Common myeloid progenitor, CD34-positive (primary cell): ENCODE measurements around the gene EFHD1.

ENCODE experiments used
- CTCF ChIA-PET: fragments of 350-600 bp; sonication (Branson Sonifier 250); formaldehyde crosslinking; loops from one replicate; lab custom pipeline; 2021; ENCODE audit warnings: antibody characterized with exemption; lab: Charles Lee
- POLR2A ChIA-PET: fragments of 350-600 bp; sonication (Branson Sonifier 250); formaldehyde crosslinking; loops from one replicate; lab custom pipeline; 2021; ENCODE audit warnings: antibody characterized with exemption; lab: Charles Lee
- DNase-seq, 3 donors: peaks; one replicate each; pipeline versions ENCODE4 v3.0.0 to v3.0.0-alpha.2; 2013
- H3K27ac ChIP-seq, 2 experiments: 1 replicate in 1 of 2; 2 replicates in 1 of 2; pipeline ENCODE4 v1.7.0; 2013; ENCODE audit warnings: inconsistent platforms in 2 of 2, low read length in 2 of 2, mild to moderate bottlenecking in 2 of 2, low read depth in 1 of 2, moderate library complexity in 1 of 2; ENCODE audit not compliant: severe bottlenecking in 2 of 2, insufficient read depth in 1 of 2, poor library complexity in 1 of 2
- H3K27me3 ChIP-seq, 5 experiments: replicated peaks in 2 of 5; 1 replicate in 3 of 5; 2 replicates in 2 of 5; pipeline versions ENCODE4 v1.6.1 to v1.7.0; 2013; ENCODE audit warnings: low read length in 4 of 5, mild to moderate bottlenecking in 2 of 5, moderate library complexity in 2 of 5, inconsistent platforms in 1 of 5; ENCODE audit not compliant: insufficient read depth in 5 of 5, control insufficient read depth in 4 of 5
- H3K36me3 ChIP-seq, 4 experiments: 1 replicate in 2 of 4; 2 replicates in 2 of 4; pipeline versions ENCODE4 v1.6.1 to v1.7.0; 2013; ENCODE audit warnings: low read length in 3 of 4, control low read depth in 1 of 4, mild to moderate bottlenecking in 1 of 4; ENCODE audit not compliant: control insufficient read depth in 4 of 4, insufficient read depth in 4 of 4
- H3K4me1 ChIP-seq, 4 experiments: 1 replicate in 3 of 4; 2 replicates in 1 of 4; pipeline versions ENCODE4 v1.6.1 to v1.7.1; 2013; ENCODE audit warnings: low read length in 3 of 4, mild to moderate bottlenecking in 3 of 4, control low read depth in 1 of 4, inconsistent platforms in 1 of 4, moderate library complexity in 1 of 4; ENCODE audit not compliant: control insufficient read depth in 4 of 4, insufficient read depth in 4 of 4; ENCODE audit errors: control extremely low read depth in 1 of 4
- H3K4me3 ChIP-seq, 7 experiments: 1 replicate in 4 of 7; 2 replicates in 3 of 7; pipeline versions ENCODE4 v1.5.1 to v1.7.0; 2013; ENCODE audit warnings: mild to moderate bottlenecking in 7 of 7, low read length in 6 of 7, moderate library complexity in 6 of 7, inconsistent platforms in 2 of 7, low read depth in 2 of 7, control low read depth in 1 of 7; ENCODE audit not compliant: insufficient read depth in 4 of 7, control insufficient read depth in 1 of 7; ENCODE audit errors: extremely low read depth in 1 of 7
- H3K9me3 ChIP-seq, 5 experiments: 1 replicate in 4 of 5; 2 replicates in 1 of 5; pipeline versions ENCODE4 v1.6.1 to v1.7.1; 2013; ENCODE audit warnings: low read length in 4 of 5, mild to moderate bottlenecking in 2 of 5, inconsistent platforms in 1 of 5, low read depth in 1 of 5, moderate library complexity in 1 of 5; ENCODE audit not compliant: control insufficient read depth in 4 of 5, insufficient read depth in 2 of 5; ENCODE audit errors: control extremely low read depth in 1 of 5
- WGBS: methylation state at CpG from one replicate; pipeline ENCODE4 v1.1.5; 2013; ENCODE audit not compliant: insufficient coverage; 5-methylcytosine and 5-hydroxymethylcytosine counted together

EFHD1 gene

DNA sequence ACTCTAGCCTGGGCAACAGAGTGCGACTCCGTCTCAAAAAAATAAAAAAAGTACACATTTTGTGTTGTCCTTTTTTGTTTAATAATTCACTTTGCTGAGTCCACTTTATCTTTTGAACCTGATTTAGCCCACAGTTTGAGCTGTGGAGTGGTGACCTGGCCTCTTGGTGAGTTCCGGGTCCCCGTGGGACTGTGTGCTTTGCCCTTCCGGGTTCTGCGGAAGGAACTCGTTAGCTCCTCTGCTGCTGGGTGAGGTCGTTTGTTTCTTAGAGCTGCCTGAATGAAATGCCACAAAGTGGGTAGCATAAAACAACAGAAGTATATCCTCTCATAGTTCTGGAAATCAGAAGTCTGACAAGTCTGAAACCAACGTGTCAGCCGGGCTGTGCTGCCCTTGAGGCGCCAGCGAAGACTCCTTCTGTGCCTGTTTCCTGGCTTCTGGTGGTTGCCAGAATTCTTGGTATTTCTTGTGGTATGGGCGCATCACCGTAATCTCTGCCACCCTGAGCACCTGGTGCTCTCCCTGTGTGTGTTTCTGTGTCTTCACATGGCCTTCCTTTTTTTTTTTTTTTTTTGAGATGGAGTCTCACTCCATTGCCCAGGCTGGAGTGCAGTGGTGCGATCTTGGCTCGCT lies 3.5 kb downstream of the EFHD1 start:
- Histone ChIP-seq H3K27me3 (peaks cover 5 to 75% (median 33%) of the 10 kb centered on the region in 5 experiments), H3K36me3 (no peaks in the 10 kb centered on the region), H3K4me3 (no peak overlapping the region), H3K27ac (no peak overlapping the region), H3K9me3 (peaks cover 0 to 4% (median 0%) of the 10 kb centered on the region in 5 experiments), H3K4me1 (peaks cover 0 to 20% (median 16%) of the 10 kb centered on the region in 4 experiments)
- 83% methylated on average over 13 of the region's 16 CpGs for WGBS
- peak in 2 of 3 donors; percentile 11 to 18 for DNase-seq
- ChIA-PET POLR2A (no interaction called here), CTCF (no interaction called here)

DNA sequence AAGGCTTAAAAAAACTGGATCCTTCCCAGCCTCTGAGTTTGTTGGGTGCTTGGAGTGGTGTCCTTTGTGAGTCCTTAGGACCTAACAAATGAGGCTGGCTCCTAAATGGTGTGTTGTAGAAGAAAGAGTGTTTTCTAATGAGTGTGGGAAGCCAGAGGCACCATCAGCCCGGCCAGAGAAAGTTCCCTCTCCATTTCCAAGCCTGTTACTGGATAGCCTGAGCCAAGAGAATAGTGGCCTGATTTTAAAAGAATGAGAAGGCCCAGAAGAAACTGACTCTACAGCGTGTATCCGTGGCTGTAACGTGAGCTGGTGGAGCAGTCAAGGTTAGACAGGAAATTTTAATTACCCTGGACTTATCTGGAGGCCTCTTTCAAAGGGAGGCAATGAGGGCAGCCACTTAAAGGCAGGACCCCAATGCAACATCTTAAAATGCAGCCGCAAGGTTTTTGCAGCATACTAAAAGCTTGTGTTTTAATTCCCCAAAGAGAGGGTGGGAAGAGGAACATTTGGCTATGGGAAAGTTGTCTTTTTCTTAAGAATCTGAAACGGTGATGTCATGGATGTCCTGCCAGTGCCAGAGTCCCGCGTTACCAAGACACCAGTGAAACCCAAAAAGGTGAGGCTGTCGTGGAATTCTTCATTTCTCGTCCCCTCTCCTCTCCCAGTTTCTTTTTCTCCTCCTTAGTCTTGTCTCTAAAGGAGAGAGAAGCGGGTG lies 4.6 kb downstream of the EFHD1 start:
- Histone ChIP-seq H3K9me3 (peaks cover 0 to 4% (median 0%) of the 10 kb centered on the region in 5 experiments), H3K36me3 (no peaks in the 10 kb centered on the region), H3K4me3 (no peak overlapping the region), H3K4me1 (peaks cover 0 to 15% (median 12%) of the 10 kb centered on the region in 4 experiments), H3K27ac (no peak overlapping the region), H3K27me3 (peaks cover 0 to 64% (median 24%) of the 10 kb centered on the region in 5 experiments)
- WGBS = 81% methylated on average over 8 of the region's 11 CpGs
- ChIA-PET CTCF (interaction anchor here (1.4 kb wide), 1 partner anchor 15 kb away, joined by 4 read pairs; no protein-coding TSS in a partner anchor), POLR2A (no interaction called here)
- no peak for DNase-seq

DNA sequence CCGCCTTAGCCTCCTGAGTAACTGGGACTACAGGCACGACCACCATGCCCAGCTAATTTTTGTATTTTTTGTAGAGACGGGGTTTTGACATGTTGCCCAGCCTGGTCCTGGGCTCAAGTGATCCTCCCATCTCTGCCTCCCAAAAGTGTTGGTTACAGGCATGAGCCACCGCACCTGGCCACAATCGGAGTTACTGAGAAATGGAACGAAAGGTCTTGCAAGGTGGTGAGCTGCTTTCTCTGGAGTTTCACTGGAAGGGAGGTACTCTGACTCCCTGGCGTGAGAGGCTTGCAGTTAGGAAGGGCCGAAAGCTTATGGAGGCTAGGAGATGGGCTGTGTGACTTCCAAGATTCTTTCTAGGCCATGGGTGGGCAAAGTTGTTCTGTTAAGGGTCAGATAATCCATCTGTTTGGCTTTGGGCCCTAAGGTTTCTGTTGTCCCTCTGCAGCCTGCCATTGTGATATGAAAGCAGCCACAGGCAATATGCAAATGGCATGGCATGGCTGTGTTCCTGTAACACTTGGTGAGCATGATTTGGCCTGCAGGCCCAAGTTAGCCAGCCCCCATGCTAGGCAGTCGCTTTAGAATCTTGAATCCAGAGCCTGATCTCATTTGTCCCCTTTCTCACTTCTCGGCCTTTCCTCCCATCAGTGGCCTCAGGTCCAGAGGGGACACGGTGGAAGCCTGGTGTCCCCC lies 7.9 kb downstream of the EFHD1 start:
- no peak overlapping the region for H3K4me3 ChIP-seq
- CTCF ChIA-PET = interaction anchor here (0.6 kb wide), 1 partner anchor 15 kb away, joined by 3 read pairs; no protein-coding TSS in a partner anchor
- no peaks in the 10 kb centered on the region for H3K4me1 ChIP-seq
- no peak overlapping the region for H3K27ac ChIP-seq
- POLR2A ChIA-PET = no interaction called here
- peaks cover 0 to 31% (median 20%) of the 10 kb centered on the region in 5 experiments for H3K27me3 ChIP-seq
- DNase-seq = no peak
- 94% methylated on average over 10 of the region's 11 CpGs for WGBS
- no peaks in the 10 kb centered on the region for H3K36me3 ChIP-seq
- H3K9me3 ChIP-seq = no peaks in the 10 kb centered on the region

DNA sequence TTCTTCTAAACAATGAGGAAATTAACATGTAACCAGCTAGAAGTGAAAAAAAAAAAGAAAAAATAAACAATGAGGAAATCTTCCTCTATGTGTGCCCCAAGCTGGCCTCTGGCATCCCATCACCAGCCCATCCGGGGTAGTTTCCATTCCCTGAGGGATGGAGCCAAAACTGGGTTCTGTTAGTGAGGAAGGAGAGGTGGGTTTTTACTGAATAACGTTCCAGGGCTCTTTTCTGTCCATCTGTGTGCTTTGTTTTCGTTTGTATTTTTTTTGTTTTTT lies 9.7 kb downstream of the EFHD1 start:
- DNase-seq = no peak
- Histone ChIP-seq H3K27me3 (peaks cover 0 to 16% (median 15%) of the 10 kb centered on the region in 5 experiments), H3K36me3 (no peaks in the 10 kb centered on the region), H3K9me3 (no peaks in the 10 kb centered on the region), H3K4me3 (no peak overlapping the region), H3K4me1 (no peaks in the 10 kb centered on the region), H3K27ac (no peak overlapping the region)
- ChIA-PET CTCF (interaction anchor here (1.2 kb wide), 1 partner anchor 10 kb away, joined by 3 read pairs; no protein-coding TSS in a partner anchor), POLR2A (no interaction called here)
- 100% methylated on average over 1 of the region's 3 CpGs for WGBS

DNA sequence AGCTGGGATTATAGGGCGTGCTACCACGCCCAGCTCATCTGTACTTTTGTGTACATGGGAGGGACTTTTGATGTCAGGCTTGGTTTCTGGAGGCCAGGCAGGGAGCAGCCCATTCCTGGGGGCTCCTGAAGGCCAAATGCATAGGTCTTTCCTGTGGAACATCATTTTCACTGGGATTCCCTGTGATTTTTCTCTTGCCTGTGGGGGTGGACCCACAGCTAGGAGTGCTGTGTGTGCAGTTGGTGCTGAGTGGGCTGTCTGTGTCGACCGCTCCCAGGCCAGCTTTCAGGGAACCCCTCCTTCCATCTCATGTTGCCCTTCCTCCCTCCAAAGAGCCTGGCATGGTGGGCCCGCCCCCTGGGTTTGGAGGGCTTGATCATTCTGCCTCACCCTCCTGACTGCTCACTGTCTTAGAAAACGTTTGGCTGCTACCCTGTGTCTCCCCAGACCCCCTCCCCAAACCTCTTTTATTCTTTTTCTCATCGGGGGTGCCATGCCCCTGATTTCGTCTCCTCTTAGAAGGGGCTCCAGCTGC lies 10.5 kb downstream of the EFHD1 start:
- no peak overlapping the region for H3K4me3 ChIP-seq
- CTCF ChIA-PET = interaction anchor here (1.2 kb wide), 1 partner anchor 9 kb away, joined by 3 read pairs; no protein-coding TSS in a partner anchor
- H3K27ac ChIP-seq = no peak overlapping the region
- WGBS = 94% methylated on average over 8 of the region's 8 CpGs
- H3K4me1 ChIP-seq = no peaks in the 10 kb centered on the region
- peaks cover 0 to 15% (median 9%) of the 10 kb centered on the region in 5 experiments for H3K27me3 ChIP-seq
- POLR2A ChIA-PET = no interaction called here
- no peaks in the 10 kb centered on the region for H3K9me3 ChIP-seq
- DNase-seq = no peak
- no peaks in the 10 kb centered on the region for H3K36me3 ChIP-seq

DNA sequence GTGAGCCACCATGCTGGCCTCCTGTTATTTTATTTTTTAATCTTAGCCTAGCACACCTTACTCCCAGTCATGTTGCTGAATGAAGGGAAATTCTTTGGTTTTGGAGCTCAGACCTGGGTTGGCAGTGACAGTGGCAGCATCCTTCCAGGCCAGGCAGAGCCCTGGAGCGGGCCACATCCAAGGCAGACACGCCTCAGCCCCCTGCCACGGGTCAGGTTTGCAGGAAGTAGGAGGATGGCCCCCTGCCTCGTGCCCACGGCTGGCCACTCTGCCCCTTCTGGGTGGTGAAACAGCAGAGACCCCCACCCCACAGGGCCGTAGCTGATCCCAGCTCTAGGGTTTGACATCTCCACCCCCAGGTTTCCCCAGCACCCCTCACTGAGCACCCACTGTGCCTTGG lies 11.7 kb downstream of the EFHD1 start:
- Histone ChIP-seq H3K4me1 (no peaks in the 10 kb centered on the region), H3K27ac (no peak overlapping the region), H3K36me3 (no peaks in the 10 kb centered on the region), H3K4me3 (no peak overlapping the region), H3K9me3 (no peaks in the 10 kb centered on the region), H3K27me3 (peaks cover 0 to 12% (median under 1%) of the 10 kb centered on the region in 5 experiments)
- ChIA-PET POLR2A (no interaction called here), CTCF (no interaction called here)
- no peak for DNase-seq
- 100% methylated on average over 6 of the region's 6 CpGs for WGBS
